Fibroblast of the aortic adventitia (primary cell): ENCODE results near the gene WNT7B. TPM values are rescaled to one million over a fixed set of nuclear protein-coding genes. Genes with fewer than 3 reads are reported as not detected.

ENCODE experiments used
- DNase-seq: peaks from one replicate; pipeline ENCODE4 v3.0.0-alpha.2; 2010; ENCODE audit warnings: low read depth
- H3K4me3 ChIP-seq: 2 replicates; pipeline ENCODE4 v1.5.1; 2011; ENCODE audit warnings: low read depth, mild to moderate bottlenecking, control low read depth, low read length, moderate library complexity
- CTCF ChIP-seq: IDR thresholded peaks from 2 replicates; pipeline ENCODE4 v1.5.1; 2011; ENCODE audit warnings: mild to moderate bottlenecking, low read length, control low read depth, inconsistent platforms; ENCODE audit not compliant: insufficient read depth
- total RNA-seq: library from RNA; depleted of rRNA; stranded (reverse); fragments of >200 nt; gene quantifications from 2 replicates; pipeline ENCODE4 v1.2.3, GENCODE V29; 2012; ENCODE audit warnings: low replicate concordance

Gene WNT7B
- total RNA-seq, 1 donor = 0.18 TPM

- TF ChIP-seq CTCF = no peak
- DNase-seq = no peak
These were observed 69.0 kb downstream of the WNT7B start for GRCh38 chr22:45907996-45908395.

GRCh38 chr22:45907378-45907777 lies 69.6 kb downstream of the WNT7B start:
- H3K4me3 ChIP-seq = no peak overlapping the region
- no peak for TF ChIP-seq CTCF
- no peak for DNase-seq

More at GRCh38 chr22:45907996-45908395, 69.0 kb downstream of the WNT7B start:
- H3K4me3 ChIP-seq = no peak overlapping the region

GRCh38 chr22:45906946-45907345 lies 70.0 kb downstream of the WNT7B start:
- H3K4me3 ChIP-seq = no peak overlapping the region
- DNase-seq = no peak
- no peak for TF ChIP-seq CTCF

- H3K4me3 ChIP-seq = no peak overlapping the region
- no peak for TF ChIP-seq CTCF
- peak; percentile 57 for DNase-seq
These were observed 70.8 kb downstream of the WNT7B start for GRCh38 chr22:45905924-45906865.

- no peak for TF ChIP-seq CTCF
- H3K4me3 ChIP-seq = no peak overlapping the region
- no peak for DNase-seq
These were observed 71.5 kb downstream of the WNT7B start for GRCh38 chr22:45905326-45905923.

GRCh38 chr22:45904236-45904635 lies 72.7 kb downstream of the WNT7B start:
- TF ChIP-seq CTCF = no peak
- no peak for DNase-seq

More at GRCh38 chr22:45904236-45904635, 72.7 kb downstream of the WNT7B start:
- no peak overlapping the region for H3K4me3 ChIP-seq
